ENCODE data around the gene ZNF76.
A peak's percentile ranks its signal among the peaks of the same experiment; 100 is the strongest.

GRCh38 chr6:35297601-35298481 is 38.3 kb downstream of the ZNF76 start, which contains the start of gene DEF6:
- TF ChIP-seq CTCF (IDR thresholded peaks at IDR 0.05; ENCODE audit: low read depth, low read length) (peak; percentile 85), MAX (IDR thresholded peaks at IDR 0.05; ENCODE audit: low read depth, low read length) (peak; percentile 92), POLR2A (IDR thresholded peaks at IDR 0.05; ENCODE audit: extremely low read depth, insufficient read length) (peak; percentile 83)

All from NB4 (cell line).